A204.1 (cell line): ENCODE results near the gene MAD2L2.

Source experiments
- FAIRE-seq: peaks from 2 replicates; lab custom pipeline; 2012; peaks lifted over from hg19 to GRCh38; lab: Jason Lieb, UNC

The MAD2L2 gene

DNA sequence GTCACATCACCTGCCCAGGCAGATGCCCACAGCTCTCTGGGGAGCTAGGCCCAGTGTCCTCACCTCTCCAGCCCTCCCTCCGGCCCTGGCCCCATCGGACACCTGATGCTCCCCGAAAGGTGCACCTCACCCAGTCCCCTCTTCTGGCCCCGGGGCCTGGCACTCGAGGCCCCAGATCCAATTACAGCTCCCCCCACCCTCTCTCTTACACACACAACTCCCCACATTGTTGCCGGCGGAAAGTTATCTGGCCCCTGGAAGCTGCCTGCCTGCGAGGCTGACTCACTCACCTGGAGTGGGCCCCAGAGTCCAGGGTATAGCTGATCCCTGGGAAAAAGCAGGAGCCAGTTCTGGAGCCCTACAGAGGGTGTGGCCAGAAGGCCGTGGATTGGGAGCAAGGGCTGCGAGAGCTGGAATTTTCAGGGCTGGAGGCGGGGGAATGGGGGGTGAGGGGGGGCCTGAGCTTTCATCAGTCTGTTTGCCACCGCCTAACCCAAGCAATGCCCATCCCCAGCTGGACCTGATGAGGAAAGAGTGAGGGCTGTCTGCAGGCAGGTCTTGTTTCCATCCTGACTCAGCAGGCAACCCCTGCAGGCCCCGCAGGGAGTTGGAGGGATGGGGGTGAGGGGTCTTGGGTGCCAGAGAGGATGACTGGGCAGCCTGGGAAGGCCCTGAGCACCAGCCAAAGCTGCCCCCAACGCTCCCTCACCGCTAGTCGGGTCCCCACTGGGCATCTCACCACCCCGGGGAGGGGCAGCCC, 27.7 kb downstream of the MAD2L2 start:
- no peak for FAIRE-seq

DNA sequence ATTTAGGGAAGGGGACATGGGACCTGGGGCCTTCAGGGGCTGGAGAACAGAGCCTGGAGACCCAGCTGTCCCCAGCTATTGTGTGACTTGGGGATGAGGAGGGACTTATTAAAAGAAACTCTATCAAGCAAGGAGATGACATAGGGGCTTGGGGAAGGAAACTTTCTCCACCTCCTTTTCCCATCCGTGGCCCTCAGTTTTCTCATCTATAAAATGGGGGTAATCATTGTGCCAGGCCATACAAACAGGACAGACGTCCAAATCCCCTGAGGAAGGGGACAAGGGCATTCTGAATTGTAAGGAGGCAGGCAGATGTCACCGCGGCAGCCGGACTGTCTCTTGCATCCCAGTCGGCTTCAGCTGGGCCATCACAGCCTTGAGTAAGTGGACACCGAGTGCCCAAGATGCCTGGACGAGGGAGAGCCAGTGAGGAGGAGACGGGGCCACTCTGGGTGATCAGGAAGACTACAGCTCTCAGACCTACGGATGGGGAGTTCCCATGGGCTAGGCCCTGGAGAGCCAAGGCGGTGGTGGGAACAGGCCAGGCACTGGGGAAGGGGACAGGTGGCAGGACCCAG, 28.7 kb downstream of the MAD2L2 start:
- no peak for FAIRE-seq

DNA sequence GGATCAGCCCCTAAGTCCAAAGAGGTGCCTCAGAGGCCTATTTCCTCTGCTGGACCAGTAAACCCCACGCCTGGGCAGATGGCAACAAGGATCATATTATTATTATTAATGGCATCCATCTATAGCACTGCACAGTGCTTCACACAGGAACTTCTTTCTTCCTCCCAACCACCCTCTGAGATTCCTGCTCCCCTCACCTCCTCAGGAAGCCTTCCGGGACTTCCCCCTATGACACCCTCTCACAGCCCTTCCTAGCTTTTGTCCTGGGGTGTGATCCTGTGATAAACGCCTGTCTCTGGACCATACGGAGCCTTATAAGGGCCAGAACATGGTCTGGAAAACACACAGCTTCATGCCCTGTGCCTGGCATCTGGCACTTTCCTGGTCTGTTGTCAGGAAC, 29.9 kb downstream of the MAD2L2 start:
- FAIRE-seq = no peak

DNA sequence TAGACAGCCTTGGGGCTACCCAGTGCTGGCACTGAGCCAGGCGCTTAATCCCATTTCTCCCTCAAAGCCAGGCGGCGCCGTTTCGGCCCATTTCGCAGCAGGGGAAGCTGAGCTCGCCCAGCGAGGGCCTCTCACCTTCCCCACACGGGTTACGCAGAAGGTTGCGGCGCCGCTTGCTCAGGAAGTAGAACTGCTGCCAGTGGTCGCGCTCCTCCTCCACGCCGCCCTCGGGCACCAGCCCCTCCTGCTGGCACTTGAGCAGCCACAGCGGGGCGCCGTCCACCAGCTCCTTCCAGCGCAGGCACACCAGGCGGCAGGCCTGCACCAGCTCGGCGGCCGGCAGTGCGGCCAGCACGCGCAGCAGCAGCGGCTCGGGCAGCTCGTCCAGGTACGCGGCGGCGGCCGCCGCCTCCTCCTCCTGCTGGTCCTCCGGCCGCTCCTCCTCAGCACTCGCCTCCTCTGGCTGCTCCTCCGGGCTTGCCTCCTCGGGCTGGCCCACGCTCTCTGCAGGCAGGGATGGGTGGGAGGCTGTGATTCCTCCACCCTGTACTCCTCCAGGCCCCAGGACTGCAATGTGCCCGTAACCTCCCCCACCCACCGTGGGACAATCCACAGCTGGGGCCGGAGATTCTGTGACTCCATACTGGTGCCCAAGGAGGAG, 30.5 kb downstream of the MAD2L2 start:
- no peak for FAIRE-seq

DNA sequence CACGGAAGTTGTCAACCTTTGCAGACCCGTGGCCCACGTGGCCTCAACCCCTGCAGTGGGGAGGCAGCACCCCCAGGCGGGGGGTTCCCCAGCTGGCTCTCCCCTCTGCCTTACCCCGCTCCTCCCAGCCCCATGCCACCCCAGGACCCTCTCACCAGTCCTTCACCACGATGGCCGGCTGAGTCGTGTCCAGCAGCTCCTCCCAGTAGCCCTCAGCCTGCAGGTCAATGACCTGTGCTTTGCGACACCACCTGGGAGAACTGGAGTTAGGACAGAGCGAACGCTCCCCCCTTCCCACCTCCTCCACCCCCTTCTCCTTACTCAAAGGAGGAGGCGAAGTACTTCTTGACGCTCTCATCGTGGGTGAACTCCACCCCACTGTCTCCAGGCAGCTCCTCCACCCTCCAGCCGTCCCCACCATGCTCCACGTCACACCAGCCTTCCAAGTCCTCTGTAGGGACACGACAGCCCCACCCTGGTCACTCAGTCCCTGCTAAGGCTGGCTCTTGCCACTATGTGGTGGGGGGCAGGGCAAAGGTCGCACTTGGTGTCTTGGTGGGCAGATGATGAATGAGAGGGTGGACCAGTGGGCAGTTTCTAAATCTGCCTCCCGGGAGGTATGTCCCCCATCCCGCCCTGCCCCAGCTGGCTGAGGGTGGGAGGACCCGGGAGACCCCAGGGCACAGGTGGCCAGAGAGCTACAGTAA, 31.2 kb downstream of the MAD2L2 start:
- no peak for FAIRE-seq

DNA sequence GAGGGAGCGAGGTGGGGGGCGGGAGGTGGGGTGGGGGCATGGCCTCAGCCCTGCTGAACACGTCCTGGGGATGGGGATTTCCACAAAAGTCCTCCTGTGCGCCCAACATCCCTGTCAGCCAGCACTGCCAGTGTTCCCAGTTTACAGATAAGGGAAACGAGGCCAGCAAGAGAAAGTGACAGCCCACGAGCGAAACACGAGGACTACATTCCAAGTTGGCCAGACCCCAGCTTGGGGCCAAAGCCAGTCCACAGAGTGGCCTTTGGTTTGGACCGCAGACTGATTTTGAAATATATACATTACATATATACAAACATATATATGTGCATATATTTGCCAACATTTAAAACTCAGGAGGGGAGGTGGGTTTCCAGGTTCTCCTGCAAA, 31.7 kb downstream of the MAD2L2 start:
- no peak for FAIRE-seq

DNA sequence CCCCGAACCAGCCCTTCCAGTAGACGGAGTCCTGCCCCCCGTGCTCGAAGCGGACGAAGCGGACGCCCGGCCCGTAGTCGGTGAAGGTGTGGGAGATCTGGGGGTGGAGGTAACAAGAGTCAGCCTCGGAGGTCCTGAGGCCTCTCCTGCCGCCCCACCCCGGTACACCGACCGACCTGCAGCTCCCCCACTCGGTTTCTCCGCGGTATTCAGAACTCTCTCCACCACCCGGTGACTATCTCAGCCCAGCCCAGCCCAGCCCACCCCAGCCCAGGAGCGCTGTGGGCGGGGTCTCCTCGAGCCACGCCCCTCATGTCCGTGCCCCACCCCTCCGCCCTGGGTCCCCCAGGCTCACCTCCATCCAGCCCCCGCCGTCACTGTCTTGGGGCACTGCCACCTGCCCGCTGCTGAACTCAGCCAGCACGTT, 32.2 kb downstream of the MAD2L2 start:
- no peak for FAIRE-seq

DNA sequence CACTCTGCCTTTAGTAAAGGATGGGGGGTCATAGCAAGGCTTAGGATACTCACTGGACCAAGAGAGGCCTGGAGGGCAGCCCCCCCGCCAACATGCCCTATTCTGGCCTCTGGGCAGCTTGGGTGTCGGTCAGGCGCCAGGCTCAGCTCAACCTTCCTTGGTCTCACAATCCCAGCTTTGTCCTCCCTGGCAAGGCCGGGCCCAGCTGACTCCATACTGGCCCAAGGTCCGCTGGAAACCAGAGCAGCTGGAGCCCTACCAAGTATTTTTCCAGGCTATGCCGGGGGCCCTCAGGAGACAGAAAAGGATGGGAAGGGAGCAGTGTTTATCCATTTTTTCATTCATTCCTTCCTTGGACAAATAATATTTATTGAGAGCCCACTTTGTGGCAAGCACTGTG, 32.9 kb downstream of the MAD2L2 start:
- FAIRE-seq = no peak

DNA sequence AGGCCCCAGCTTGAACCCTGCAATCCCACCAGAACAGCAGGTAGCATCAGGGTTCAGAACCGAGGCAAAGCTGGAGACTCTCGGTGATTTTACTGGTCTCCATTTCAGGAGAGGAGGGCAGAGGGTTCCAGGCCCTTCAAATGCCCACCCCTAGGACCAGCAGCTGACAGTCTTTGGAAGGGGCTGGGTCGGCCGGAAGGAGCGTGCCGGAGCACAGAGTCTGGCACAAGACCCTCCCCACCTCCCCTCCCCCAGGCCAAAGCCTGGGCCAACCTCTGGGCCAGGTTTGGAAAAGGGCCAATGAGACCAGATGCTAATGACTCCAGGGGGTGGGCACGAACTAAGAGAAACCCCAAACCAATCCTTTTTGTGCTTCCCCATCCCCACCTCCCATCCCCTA, 33.6 kb downstream of the MAD2L2 start:
- FAIRE-seq = no peak

DNA sequence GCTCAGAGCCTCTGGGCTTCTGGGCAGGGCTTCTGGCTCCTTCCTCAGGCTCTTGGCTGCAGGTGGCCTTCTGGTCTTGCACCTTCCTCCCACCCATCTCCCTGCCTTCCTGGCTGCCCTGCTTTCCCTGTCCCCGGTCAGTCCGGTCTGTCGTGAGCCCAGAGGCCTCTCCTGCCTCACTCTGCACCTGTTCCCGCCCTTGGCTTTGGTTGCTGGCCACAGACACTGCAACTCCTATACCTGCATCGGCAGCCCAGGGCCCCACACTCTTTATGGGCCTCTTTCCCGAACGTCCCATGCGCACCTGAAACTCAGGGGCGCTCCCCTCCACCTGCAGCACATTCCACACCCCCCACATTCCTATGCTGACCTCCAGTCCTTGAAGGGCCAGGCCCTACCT, 34.6 kb downstream of the MAD2L2 start:
- no peak for FAIRE-seq

DNA sequence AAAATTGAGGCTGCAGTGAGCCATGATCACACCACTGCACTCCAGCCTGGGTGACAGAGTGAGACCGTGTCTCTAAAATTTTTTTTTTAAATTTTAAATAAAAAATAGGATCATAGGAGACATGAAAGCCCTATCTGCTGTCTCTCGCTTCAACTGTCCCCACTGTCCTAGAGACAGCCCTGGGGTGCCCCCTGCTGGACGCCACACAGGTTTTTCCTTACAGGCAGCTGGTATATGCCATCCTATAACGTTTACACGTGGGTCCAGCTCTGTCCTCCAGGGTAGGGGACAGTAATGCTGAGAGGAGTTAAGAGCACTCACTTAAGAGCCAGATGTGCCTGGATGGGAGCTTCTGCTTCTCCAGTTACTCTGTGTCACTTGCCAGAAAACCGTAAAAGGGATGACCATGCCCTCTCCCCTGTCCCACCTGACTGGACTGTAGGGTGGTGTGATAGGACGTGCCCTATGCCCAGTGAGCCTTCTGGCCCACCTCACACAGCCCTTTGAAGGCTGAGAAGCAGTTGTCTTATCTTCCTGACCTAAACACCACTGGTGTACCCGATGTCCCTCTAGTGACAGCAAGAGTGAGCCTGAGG, 35.2 kb downstream of the MAD2L2 start:
- FAIRE-seq = peak; percentile 68

DNA sequence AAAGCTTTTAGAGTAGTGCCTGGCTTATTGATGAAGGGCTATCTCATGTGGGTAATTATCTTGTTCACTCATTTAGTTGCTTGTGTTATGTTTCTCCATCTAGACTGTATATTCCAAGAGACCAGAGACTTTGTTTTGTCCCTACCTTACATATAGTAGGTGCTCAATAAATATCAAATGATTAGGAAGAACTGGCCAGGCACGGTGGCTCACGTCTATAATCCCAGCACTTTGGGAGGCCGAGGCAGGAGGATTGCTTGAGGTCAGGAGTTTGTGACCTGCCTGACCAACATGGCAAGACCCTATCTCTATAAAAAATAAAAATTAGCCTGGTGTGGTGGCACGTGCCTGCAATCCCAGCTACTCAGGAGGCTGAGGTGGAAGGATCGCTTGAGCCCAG, 35.7 kb downstream of the MAD2L2 start:
- FAIRE-seq = no peak

DNA sequence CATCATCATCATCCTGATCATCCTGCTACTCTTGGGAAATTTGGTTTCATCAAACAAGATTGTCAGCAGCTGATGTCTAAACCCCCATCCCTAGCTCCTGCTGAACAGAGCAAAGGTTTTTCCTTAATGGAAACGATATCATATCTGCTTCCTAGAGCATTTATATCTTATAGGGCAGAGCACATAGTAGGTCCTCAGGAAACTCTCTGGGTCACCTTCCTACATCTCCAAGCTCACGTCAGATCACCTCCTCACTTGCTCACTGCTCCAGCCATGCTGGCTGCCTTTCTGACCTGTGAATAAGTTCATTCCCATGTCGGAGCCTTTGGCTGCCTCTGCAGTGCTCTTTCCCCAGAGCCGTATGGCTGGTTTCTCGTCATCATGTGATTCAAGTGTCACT, 37.2 kb downstream of the MAD2L2 start:
- no peak for FAIRE-seq

DNA sequence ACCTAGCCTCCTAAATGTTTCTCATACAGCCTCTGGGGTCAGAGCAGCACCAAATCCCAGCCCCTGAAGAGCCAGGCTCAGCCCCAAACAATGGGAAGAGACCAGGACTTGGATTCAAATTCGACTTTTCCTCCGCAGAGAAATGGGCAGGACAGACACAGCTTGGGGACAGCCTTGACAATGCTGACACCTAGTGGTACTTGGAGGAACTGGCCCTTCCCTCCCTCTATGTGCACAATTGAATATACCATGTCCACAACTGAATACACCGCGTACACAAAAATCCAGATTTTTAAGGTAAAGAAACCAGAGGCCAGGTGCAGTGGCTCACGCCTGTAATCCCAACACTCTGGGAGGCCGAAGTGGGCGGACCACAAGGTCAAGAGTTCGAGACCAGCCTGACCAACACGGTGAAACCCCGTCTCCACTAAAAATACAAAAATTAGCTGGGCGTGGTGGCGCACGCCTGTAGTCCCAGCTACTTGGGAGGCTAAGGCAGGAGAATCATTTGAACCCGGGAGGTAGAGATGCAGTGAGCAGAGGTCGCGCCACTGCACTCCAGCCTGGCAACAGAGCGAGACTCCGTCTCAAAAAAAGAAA, 38.4 kb downstream of the MAD2L2 start:
- peak; percentile 60 for FAIRE-seq

DNA sequence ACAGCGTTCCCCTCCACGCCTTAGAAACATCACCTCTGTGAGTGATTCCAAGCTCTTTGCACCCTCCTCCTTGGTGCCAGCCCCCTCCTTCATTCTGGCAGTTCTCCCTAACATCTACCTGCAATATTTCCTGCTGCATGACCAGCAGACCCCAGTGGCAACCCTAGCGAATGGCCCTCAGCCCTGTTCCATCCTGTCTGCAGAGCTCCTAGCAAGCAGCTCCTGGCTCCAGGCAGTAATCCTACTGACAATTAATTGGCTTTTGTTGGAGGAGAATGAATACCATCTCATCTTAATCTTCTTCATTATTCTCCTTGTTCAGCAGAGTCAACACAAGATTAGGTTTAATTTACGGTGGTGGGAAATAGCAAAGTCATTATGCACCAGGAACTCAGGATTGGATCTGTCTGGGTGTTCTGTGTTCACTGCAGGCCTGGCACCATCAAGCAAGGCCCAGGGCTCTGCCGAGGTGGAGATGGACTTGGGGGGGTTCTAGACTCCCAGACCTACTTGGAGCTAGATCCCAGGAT, 39.1 kb downstream of the MAD2L2 start:
- no peak for FAIRE-seq

DNA sequence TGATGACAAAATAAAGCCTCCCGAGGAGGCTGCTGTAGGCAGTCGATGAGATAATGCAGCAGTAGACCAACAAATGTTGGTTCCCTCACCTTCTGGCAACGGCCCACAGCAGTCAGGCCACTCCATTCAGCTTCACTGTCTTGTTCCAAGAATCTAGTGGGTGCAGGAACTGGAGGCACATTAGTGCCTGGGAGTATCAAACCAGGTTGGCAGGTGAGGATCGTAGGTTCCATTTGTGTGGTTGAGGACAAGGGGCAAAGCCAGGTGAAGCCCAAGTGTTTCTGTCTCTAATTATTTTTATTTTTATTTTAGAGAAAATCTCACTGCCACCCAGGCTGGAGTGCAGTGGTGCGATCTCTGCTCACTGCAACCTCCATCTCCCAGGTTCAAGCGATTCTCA, 40.0 kb downstream of the MAD2L2 start:
- no peak for FAIRE-seq

DNA sequence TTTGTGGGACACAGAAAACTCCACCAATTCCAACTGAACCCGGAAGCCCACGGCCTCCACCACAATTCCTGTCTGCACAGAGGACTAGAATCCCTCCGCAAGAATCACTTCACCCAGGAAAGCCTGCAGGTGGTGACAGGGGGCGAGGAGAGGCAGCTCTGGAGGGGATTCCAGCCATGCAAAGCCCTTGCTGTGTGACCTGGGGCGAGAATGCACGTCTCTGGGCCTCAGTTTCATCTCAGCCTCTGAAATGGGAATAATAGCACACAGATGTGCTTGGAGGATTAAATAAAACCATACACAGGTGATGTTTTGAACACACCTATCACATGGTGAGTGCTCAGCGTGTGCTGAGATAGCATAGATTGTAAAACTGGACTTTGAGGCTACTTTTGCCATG, 40.8 kb downstream of the MAD2L2 start:
- FAIRE-seq = no peak

DNA sequence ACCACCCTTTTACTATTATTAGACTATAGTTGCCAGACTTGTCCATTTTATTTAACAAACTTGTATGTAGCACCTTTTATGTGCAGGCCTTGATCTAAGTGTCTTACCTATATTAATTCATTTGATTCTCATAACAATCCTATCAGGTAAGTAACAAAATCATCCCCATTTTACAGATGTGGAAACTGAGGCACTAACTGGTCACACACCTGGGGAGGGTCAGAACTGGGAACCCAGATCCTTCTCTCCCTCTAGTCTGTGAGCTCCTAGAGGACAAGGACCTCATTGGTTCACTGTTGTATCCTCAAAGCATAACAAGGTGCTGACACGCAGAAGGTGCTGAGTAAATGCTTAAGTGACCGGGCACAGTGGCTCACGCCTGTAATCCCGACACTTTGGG, 41.6 kb downstream of the MAD2L2 start:
- no peak for FAIRE-seq

DNA sequence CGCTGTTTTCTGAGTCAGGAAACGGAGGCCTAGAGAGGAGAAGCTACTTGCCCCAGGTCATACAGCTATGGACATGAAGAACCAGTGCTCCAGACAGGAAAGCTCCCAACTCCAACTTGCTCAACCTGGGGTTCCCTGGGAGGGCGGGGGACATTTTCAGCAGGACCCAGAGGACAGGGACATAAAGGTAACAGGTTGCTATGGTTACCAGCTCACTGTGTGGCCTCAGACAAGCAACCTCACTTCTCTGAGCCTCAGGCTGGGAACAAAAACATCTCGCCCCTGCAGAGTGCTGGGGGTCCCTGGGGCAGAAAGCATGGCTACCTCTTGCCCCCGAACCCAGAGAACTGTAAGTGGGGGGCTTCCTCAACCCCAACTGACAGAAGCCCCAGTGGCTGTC, 42.8 kb downstream of the MAD2L2 start:
- no peak for FAIRE-seq

DNA sequence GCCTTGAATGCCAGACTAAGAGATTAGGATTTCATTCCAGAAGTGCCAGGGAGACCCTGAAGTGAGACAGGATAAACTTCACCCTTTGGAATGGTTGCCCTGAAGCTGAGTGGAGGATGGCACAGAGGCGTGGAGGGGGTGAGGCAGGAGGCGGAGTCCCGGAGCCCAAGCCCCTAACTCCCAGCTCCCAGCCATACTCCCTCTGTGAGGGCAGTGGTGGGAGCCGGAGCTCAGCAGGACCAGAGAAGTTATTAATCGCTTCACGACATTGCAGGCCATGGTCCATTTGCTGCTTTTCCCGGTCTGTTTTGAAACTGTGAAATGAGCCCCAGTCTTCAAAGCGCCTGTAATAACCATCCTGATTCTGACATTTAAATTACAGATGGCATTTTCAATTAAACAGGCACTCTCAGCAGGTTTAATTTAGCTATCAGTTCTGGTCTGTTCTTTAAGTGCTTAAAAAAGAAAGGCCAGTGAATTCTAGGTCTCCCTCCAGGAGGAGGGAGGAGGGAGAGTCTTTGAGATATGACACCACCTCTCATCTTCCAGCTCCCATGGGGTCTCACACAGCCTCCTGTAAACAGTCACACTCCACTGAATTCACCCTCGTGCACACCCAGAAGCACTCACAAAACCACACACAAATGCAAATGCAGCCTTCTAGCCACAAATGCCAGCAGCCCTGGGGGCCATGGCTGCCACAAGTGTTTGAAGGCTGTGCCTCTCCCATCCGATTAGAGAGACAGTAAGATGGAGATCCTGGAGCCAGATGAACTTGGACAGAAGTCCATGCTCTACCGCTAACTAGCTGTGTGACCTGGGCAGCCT, 46.4 kb downstream of the MAD2L2 start:
- FAIRE-seq = no peak
